HG03558 (cell line): Measurements from ENCODE around the gene NDUFAF8.

Source experiments
- ATAC-seq: cut with Tn5 transposase; IDR thresholded peaks from one replicate; pipeline ENCODE4 v1.9.1; 2021; ENCODE audit warnings: moderate number of reproducible peaks; ENCODE audit not compliant: unreplicated experiment; ENCODE audit errors: extremely low read depth

NDUFAF8 gene

GRCh38 chr17:81235822-81236740, 3.0 kb upstream of the NDUFAF8 start:
- no peak for ATAC-seq

- no peak for ATAC-seq
Measured at GRCh38 chr17:81236784-81237183, 2.3 kb upstream of the NDUFAF8 start.

- no peak for ATAC-seq
Measured at GRCh38 chr17:81237591-81238489, 1.3 kb upstream of the NDUFAF8 start.

GRCh38 chr17:81238490-81238814, 666 bp upstream of the NDUFAF8 start:
- ATAC-seq = no peak

- no peak for ATAC-seq
Measured at GRCh38 chr17:81239714-81240555, 817 bp downstream of the NDUFAF8 start.

GRCh38 chr17:81240761-81241160, 1.6 kb downstream of the NDUFAF8 start:
- ATAC-seq = no peak

GRCh38 chr17:81241203-81241602, 2.1 kb downstream of the NDUFAF8 start:
- ATAC-seq = no peak

GRCh38 chr17:81241648-81242420, 2.7 kb downstream of the NDUFAF8 start:
- ATAC-seq = no peak

GRCh38 chr17:81242421-81243332, 3.6 kb downstream of the NDUFAF8 start:
- no peak for ATAC-seq

GRCh38 chr17:81243333-81243664, 4.2 kb downstream of the NDUFAF8 start:
- ATAC-seq = no peak

GRCh38 chr17:81244358-81245023, 5.4 kb downstream of the NDUFAF8 start:
- ATAC-seq = no peak

GRCh38 chr17:81245024-81245664, 6.0 kb downstream of the NDUFAF8 start:
- no peak for ATAC-seq

- ATAC-seq = no peak
Measured at GRCh38 chr17:81245665-81246342, 6.7 kb downstream of the NDUFAF8 start.

- ATAC-seq = no peak
Measured at GRCh38 chr17:81246343-81246670, 7.2 kb downstream of the NDUFAF8 start.

- no peak for ATAC-seq
Measured at GRCh38 chr17:81246679-81247338, 7.7 kb downstream of the NDUFAF8 start.

GRCh38 chr17:81247339-81247990, 8.3 kb downstream of the NDUFAF8 start:
- ATAC-seq = no peak
